Epithelial cell of proximal tubule (primary cell): ENCODE measurements around the gene TAX1BP1. TPM values are rescaled to one million over a fixed set of nuclear protein-coding genes. Genes with fewer than 3 reads are reported as not detected.

Source experiments
- DNase-seq: peaks from one replicate; pipeline ENCODE4 v3.0.0-alpha.2; 2011; ENCODE audit warnings: low read depth
- H3K4me3 ChIP-seq: 2 replicates; pipeline ENCODE4 v1.5.1; 2011; ENCODE audit warnings: low read depth, mild to moderate bottlenecking, low read length
- CTCF ChIP-seq: conservative IDR thresholded peaks from 2 replicates; pipeline ENCODE4 v1.5.1; 2012; ENCODE audit warnings: low read depth, mild to moderate bottlenecking, low read length
- total RNA-seq: library from RNA; depleted of rRNA; stranded (reverse); fragments of >200 nt; gene quantifications from 2 replicates; pipeline ENCODE4 v1.2.3, GENCODE V29; 2015

Gene TAX1BP1
- total RNA-seq, 1 donor from 2014 or later: 63.1 TPM

- no peak for DNase-seq
- TF ChIP-seq CTCF: no peak
- no peak overlapping the region for H3K4me3 ChIP-seq
Measured at GRCh38 chr7:27870595-27870994, 130.6 kb downstream of the TAX1BP1 start.

- no peak overlapping the region for H3K4me3 ChIP-seq
- no peak for DNase-seq
- no peak for TF ChIP-seq CTCF
Measured at GRCh38 chr7:27871086-27871485, 131.1 kb downstream of the TAX1BP1 start.

GRCh38 chr7:27871866-27872265 lies 131.9 kb downstream of the TAX1BP1 start:
- DNase-seq: no peak
- TF ChIP-seq CTCF: no peak
- H3K4me3 ChIP-seq: no peak overlapping the region

- no peak for TF ChIP-seq CTCF
- no peak for DNase-seq
- no peak overlapping the region for H3K4me3 ChIP-seq
Measured at GRCh38 chr7:27872356-27873275, 132.7 kb downstream of the TAX1BP1 start.

- TF ChIP-seq CTCF: no peak
- peak; percentile 96 for DNase-seq
- H3K4me3 ChIP-seq: no peak overlapping the region
Measured at GRCh38 chr7:27873981-27874957, 134.3 kb downstream of the TAX1BP1 start.

GRCh38 chr7:27875061-27875460 lies 135.1 kb downstream of the TAX1BP1 start:
- no peak for TF ChIP-seq CTCF
- DNase-seq: no peak

More at GRCh38 chr7:27875061-27875460, 135.1 kb downstream of the TAX1BP1 start:
- H3K4me3 ChIP-seq: no peak overlapping the region
